HT1080 (cell line): Measurements from ENCODE around the gene RAI1. TPM values are rescaled to one million over a fixed set of nuclear protein-coding genes. Genes with fewer than 3 reads are reported as not detected.

Source experiments
- DNase-seq: peaks from one replicate; pipeline ENCODE4 v3.0.0-alpha.2; 2015; ENCODE audit warnings: low read depth
- total RNA-seq: library from RNA; depleted of rRNA; stranded (reverse); fragments of >200 nt; shearing (Covaris generic); gene quantifications from 2 replicates; pipeline ENCODE4 v1.2.3, GENCODE V29; 2014

The RAI1 gene
- total RNA-seq, 1 experiment from 2014 or later: 9.5 TPM

DNA sequence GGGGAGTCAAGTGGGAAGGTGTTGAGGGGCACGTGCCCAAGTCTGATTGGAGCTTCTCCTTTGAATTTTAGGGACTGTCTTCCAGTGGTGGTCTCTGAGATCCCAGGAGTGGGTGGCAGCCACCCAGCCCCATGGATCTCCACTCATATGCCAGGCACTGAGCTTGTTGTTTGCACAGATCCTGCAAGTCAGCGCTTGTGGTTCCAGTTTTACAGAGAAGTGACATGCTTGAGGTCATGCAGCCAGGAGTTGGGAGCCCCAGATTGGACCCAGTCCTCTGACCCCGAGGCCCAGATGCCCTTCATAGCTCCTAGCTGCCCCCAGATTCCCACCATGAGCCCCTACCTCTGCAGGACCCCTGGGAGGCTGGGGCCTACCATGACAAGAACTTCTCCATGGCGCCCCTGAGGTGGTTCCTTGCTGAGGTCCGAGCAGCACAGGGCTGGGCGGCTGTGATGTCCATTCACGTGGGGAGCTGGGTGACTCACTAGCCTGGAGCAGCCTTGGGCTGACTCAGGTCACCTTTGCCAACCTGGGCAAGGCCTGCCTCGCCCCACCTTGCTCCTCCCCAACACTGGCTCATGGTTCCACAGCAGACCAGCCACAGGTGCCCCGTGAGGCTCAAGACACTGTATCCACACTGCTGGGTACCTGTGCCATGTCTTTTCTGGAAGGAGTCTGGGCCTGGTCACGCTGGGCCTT is 47.4 kb downstream of the RAI1 start:
- DNase-seq: peak; percentile 31

DNA sequence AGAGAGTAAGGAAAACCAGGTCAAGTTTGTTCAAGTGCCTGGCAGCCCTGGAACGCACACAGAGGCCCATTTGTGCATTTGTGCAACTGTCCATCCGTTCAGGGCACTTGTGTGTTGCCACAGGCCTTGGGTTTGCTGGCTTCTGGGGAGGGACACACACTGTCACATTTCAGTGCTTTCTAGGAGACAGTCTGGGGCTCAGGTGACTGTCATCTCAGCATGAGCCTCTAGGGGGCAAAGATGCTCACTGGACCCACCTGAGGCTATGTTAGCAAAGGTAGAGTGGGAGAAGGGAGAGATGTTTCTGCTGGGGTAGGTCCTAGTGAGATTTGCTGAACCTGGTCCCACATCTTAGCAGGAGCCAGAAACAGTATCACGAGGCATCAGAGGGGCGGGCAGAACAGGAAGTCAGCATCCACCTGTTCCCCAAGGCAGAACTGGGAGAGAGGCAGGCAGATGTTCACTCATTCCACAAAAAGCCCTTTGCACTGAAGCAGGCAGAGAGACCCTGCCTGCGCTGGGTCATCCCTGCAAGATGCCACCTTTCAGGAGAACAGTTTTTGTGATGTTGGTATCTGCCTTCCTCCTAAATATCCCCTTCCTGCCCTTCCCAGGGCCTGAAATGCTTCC is 48.5 kb downstream of the RAI1 start:
- DNase-seq: no peak

DNA sequence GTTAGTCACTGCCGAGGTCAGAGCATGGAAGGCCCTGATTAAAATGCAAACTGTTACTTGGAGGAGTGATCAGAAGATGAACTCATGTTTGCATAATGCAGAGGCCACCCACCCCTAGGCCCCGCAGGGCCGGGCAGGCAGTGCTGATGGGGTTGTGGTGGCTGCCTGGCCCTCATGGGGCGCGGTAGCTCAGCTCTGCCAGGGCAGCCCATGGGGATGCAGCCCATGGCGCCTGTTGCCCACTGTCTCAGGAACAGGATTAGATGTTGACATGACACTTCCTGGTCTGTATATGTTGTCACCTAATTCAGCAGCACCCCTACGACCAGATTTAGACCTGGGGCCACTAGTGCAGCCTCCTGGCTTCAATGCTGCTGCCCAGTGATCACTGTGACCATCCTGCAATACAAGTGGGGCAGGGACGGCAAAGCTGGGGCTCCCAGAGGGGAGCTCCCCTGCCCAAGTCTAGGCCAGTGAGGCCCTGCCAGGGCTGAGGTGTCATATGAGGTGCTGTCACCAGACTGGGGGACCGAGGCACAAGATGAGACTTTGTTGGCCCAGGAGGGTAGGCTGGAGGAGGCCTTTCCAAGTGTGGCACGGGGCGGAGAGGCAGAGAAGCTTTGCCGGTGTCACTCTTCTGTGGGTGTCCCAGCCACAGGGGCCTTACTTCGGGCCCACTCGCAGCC is 49.1 kb downstream of the RAI1 start:
- DNase-seq: no peak

DNA sequence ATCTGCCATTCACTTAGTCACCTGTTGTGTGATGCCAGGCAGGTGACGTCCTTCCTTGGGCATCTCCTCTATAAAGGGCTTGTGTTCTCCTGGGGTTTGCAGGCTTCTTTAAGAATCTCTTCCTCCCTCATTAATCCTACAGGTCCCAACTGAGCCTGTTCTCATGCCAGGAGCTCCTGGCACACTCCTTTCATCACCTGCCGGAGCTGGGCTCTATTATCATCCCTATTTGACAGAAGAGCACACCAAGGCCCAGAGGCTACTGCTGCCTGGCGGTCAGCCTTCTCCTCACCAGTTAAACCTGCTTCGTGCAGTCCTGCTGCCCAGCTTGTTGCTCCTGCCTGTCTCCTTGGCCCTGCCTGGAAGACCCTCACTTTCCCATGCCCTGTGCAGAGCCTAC is 51.2 kb downstream of the RAI1 start:
- DNase-seq: no peak

DNA sequence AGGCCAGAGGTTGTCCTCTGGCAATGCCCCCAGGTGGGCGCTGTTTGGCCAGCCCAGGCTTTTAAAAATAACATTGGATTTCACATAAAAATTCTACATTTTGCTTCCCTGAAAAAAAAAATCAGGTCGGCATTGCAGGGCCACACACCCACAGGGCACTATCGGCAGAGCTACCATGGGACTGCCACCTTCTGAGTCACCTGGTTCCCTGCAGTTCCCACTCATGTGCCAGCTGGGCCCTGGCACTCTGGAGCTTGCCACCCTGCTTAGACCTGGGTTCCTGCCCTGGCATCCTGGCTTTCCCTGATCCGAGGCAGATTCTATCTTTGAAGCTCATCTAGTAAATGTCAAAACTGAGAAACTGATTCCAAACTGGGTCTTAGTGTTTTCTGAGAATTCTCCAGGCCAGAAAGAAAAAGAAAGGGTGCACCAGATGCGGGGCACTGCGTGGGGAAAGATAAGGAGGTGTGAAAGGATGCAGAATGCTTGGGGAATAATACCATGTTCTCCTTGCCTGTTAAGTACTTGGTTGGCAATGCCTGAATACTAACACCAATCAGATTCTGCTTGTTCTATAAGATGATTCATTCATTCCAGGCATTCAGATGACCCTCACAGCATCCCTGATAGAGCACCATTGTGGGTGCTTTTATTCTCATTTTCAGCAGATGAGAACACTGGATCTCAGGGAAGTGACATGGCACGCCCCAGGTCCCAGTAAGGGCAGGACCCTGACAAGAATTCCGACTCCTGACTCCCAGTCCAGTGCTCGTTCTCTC is 51.8 kb downstream of the RAI1 start:
- DNase-seq: peak; percentile 63

DNA sequence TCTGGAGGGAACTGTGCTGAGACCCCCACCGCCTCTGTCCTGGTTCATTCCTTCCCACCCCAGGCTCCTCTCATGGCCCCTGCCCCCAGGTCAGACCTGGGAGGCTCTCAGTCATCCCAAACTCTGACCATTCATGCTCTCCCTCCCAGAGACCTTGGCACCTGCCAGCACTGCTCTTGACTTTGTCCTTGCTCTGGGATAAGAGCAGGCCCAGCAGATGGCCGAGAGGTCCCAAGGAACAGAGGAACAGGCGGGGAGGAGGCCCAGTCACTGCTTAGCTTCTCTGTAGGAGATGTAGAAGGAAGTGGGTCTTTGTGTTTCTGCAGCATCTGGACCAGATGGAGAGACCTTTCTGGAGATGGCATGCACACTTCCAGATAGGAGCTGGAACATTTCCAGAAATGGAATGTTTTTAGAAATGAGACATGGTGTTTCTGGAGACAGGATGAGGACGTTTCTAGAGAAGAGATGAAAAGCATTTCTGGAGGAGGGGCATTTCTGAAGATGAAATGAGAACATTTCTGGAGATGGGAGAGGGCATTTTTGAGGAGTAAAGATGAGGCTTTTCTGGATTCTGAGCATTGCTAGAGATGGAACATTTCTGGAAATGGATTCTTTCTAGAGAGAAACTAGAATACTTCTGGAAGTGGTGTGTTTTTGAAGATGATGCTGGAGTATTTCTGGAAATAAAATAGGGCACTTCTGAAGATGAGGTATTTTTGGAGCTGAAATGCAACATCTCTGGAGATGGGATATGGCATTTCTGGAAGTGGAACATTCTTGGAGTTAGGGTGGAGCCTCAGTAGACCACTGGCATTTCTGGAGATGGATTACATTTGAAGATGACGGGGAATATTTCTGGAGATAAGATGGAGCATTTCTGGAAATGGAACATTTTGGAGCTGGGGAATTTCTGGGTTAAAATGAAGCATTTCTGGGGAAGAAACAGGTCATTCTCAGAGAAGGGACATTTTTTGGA is 55.2 kb downstream of the RAI1 start:
- no peak for DNase-seq

DNA sequence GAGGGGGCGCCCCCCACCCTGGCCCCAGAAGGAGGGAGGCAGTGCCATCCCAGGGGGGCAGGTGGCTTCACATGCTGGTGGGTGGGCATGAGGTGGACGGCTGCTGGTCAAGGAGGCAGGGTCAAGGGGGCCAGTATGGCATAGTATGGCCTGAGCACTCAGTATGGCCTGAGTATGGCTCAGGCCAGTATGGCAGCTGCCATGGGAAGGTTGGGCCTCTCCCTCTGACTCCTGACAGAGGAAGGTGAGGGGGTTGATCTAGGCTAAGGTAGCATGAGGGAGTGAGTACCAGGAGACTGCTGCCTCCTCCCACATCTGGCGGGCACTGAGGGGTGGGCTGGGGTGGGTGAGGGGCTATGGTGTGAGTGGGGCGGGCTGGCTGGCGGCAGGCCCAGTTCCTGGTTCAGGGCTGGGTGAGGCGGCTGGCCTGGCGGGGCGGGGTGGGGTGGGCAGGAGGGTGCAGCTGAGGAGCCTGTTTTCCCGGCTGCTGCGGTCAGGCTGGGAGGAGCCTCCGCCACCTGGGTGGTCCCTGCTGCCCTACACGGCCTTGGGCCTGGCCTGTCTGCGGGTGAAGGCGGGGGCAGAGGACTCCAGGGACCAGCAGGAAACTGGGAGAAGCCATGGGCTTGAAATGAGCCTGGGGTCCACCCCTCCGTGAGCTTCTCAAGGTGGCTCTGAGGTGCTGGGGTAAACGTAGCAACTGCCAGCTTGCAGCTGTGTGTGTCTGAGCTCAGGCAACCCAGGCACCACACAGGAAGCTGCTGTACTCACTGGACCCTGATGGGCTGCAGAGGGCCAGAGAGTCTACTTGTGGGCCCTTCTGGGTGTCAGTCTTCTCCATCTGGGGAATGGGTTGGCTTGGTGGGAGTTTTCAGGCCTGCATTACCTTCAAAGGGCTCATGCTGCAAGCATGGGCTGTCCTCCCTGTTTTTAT is 57.0 kb downstream of the RAI1 start:
- DNase-seq: no peak

DNA sequence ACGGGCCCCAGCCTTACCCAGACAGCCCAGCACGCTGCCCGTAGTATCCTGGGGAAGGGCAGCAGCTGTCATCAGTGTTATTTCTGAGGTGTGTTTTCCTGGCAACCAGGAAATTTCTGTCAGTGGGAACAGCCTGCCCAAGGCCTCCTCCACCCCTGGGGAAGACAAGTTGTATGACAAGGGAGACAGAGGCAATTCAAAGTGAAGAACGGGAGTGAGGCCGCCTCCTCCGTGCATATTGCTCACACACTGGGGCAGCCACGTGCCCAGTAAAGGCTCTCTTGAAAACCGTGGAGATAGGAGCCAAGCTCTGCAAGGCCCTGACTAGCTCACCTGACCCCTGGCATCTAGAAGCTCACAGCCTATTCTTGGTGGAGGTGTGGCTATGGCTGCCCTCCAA is 57.6 kb downstream of the RAI1 start:
- DNase-seq: no peak

DNA sequence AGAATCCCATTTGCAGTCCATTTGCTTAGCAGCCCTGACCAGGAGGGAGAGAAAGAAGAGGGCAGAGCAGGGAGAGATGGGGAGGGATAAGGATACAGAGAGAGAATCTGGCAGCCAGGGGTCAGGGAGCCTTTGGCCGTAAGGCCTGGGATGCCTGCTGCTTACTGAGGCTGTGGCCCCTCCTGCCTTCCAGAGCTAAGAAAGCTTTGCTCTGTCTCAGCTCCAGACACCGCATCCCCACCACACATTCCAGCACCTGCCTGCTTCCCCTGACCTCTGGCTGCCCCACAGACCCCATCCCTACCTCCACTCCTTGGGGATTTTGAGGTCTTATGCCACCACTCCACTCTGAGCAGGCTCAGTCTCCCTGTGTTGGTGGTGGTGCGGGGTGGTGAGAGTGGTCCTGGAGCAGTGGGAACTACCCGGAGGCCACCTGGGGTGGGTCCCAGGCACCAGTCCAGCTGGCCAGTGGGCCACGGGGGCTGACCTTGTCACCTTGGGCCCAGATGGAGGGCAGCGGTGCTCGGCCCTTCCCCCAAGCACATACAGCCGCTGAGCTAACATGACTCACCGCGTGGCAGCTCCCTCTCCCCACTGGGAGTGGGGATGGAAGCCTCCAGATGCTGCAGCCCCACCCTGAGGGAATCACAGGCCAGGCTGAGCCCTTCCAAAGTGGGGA is 58.3 kb downstream of the RAI1 start:
- DNase-seq: peak; percentile 57

DNA sequence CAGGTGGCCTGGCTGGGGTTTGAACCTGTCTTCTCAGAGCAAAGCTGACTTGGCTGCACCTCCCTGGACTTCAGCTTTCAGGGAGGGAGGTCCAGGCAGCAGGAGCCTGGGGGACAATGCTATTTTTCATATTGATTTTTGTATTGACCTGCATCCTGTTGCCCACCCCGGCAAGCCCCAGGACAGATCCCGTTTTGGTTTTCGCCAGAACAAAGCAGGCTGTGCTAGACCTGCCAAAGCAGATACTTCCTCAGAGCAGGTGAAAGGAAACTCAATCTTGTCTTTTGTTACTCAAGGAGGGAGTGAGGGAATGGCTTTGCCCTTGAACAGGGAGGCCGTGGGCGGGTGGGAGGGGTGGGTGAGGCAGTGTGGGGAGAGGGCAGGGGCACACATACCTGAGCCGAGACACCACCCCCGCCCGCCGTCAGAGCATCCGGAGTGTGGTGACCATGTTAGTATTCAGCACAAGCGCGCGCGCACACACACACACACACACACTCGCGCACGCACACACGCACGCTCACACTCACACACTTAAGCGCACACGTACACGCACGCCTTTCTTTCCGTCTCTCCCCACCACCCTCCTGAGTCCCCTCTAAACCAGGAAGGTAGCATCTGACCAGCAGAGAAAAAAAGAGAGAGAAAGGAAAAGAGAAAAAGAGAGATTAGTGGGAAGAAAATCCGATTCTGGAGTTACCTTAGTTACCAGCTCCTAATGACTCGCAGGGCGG is 59.5 kb downstream of the RAI1 start:
- no peak for DNase-seq

DNA sequence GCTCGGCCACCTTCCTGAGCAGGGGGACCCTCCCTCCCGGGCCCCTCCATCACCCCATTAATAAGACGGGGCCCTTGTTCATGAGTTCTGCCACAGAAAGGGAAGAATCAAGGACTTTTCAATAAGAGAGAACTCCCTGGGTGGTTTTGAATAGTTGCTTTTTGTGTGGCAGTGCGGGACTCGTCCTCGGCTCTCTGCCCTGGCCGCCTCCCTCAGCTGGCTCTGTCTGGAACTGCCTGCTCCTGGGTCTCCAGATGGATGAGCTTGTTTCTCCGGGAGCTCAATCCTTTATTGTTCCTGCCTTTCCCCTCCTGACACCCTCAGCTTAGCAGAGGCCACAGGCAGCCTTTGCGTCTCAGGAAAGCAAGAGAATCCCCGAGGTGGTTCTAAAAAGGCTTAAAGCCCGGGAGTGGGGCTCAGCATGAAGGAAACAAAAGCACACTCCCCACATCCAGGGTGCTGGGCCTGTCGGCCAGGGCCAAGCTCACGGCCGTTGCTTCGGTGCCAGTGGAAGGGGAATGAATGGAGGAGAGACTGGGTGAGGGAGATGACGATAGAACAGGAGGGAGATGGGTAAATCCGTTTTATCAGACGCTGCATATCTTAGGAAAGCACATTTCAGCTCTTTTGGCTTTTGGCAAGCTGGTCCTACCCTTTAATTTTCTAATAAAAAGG is 60.2 kb downstream of the RAI1 start:
- no peak for DNase-seq

DNA sequence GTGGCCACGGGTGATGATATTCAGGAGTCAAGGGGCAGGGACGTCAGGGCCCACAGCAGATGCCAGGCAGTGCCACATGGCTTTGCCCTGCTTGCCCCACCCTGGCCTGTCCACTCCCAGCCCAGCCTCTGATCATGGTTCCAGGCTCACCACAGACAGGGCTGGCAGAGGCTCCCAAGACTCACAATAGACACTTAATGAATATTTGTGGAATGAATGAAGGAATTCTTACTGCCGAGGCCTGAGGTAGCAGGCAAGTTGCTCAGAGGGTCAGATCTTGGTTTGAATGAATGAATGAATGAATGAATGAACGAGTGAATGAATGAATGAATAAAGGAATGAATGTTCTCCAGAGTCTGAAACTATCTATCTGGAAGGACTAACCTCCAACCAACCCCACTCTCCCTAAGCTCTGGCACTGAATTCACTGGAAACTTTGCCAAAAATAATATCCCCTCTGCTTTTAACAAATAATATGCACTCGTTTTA is 60.9 kb downstream of the RAI1 start:
- no peak for DNase-seq

DNA sequence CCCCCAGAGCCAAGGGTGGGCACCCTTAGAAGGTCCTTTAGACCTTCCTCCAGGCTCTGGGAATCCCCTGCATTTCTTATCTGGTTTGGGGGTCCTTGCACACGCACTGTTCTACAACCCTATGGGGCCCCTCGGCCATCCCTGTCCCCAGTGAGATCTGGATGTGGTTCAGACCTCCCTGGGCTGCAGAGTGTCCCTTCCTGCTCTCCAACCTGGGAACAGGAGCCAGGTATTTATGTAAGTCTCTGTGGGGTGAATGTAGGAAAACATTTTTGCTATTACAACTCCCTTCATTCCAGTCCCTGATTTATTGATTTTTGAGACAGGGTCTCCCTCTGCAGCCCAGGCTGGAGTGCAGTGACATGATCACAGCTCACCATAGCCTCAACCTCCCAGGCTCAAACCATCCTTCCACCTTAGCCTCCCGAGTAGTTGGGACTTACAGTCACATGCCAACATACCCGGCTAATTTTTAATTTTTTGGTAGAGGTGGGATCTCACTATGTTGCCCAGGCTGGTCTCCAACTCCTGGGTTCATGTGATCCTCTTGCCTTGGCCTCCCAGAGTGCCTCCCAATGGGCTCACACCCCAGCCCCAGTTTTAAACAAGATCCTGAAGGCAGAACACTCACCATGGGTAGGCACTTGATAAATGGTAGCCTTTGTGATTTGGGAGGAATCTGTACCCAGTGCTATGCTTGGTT is 61.6 kb downstream of the RAI1 start:
- no peak for DNase-seq

DNA sequence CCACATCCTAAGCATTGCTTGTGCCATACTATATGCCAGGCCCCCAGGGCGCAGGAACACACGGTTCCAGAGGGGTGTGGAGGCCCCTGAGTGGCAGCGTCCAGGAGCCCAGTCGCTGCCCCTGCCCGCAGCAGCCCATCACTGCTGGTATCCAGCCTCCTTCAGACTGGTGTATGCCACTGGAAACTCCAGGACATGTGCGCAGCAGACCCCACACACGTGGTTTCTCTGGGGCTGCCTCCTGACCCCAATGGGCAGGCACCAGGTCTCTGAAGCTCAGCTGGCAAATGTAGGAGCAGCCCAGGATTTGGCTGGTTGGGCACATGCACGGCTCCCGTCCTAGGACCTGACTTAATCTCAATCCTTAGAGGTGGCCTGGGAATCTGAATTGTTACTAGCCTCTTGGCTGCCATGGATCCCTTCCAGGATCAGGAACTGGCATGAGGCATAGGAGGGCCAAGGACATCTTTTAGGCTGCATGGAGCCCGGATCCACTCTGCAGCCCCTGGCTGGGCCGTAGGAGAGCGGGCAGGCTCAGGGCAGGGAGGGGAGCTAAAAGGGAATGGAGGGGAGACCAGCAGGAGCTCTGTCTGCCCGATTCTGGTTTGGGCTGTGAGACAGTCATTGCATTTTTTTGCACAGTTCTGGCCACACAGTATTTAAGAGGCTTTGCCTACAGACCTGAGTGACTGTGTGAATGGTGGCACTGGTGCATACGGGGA is 62.3 kb downstream of the RAI1 start:
- DNase-seq: no peak

DNA sequence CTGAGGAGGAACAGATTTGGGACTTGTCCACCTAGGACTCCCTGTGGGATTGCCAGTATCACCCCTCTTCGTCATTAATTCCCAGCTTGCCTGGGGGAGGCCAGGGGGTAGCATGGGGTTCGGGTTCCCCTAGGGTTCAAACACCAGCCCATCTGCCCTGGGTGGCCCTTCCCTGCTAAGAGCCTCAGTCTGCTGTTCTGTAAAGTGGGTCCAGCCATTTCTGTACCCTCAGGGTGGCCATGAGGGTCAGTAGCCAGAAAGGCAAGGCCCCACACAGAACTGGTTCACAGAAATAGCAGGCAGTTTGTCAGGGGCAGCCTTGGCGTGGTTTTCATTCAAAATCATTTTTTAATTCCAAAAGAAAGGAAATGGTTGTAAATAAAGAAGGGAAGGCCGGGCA is 62.9 kb downstream of the RAI1 start:
- no peak for DNase-seq
